GM21423 (cell line): Measurements from ENCODE around the gene KCNH8.

Experiments
- ATAC-seq: cut with Tn5 transposase; IDR thresholded peaks from one replicate; pipeline ENCODE4 v1.9.1; 2021; ENCODE audit warnings: mild to moderate bottlenecking, moderate library complexity; ENCODE audit not compliant: unreplicated experiment

The KCNH8 gene

GRCh38 chr3:19574268-19574667 lies 426.0 kb downstream of the KCNH8 start:
- ATAC-seq = no peak

GRCh38 chr3:19576343-19576742 lies 428.0 kb downstream of the KCNH8 start:
- ATAC-seq = no peak
